H9 (cell line): Measurements from ENCODE around the gene RRP9. TPM values are rescaled to one million over a fixed set of nuclear protein-coding genes. Genes with fewer than 3 reads are reported as not detected.

Source experiments
- DNase-seq: peaks from one replicate; pipeline ENCODE4 v3.0.0-alpha.2; 2017
- H2AFZ ChIP-seq: one replicate; pipeline ENCODE4 v1.6.1; 2013; ENCODE audit warnings: mild to moderate bottlenecking, low read length, control low read depth, moderate library complexity
- H2AK5ac ChIP-seq: 2 replicates; pipeline ENCODE4 v1.6.1; 2013; ENCODE audit warnings: low read length, control low read depth, mixed read lengths; ENCODE audit not compliant: insufficient read length
- H2BK120ac ChIP-seq: one replicate; pipeline ENCODE4 v1.6.1; 2013; ENCODE audit warnings: low read depth, mild to moderate bottlenecking, low read length, control low read depth, inconsistent platforms; ENCODE audit not compliant: poor library complexity, severe bottlenecking
- H2BK12ac ChIP-seq: 2 replicates; pipeline ENCODE4 v1.6.1; 2013; ENCODE audit warnings: low read length, control low read depth, mixed read lengths, low read depth; ENCODE audit not compliant: insufficient read length
- H2BK15ac ChIP-seq: 2 replicates; pipeline ENCODE4 v1.6.1; 2013; ENCODE audit warnings: low read depth, low read length, control low read depth
- H2BK20ac ChIP-seq: one replicate; pipeline ENCODE4 v1.6.1; 2013; ENCODE audit warnings: low read depth, mild to moderate bottlenecking, low read length, control low read depth, inconsistent platforms; ENCODE audit not compliant: poor library complexity, severe bottlenecking
- H2BK5ac ChIP-seq: 2 replicates; pipeline ENCODE4 v1.6.1; 2013; ENCODE audit warnings: low read length, control low read depth, mixed read lengths; ENCODE audit not compliant: insufficient read length
- H3K14ac ChIP-seq: 2 replicates; pipeline ENCODE4 v1.6.1; 2013; ENCODE audit warnings: low read length, control low read depth; ENCODE audit not compliant: insufficient read depth
- H3K18ac ChIP-seq: 2 replicates; pipeline ENCODE4 v1.6.1; 2013; ENCODE audit warnings: low read depth, mild to moderate bottlenecking, mixed read lengths, low read length, control low read depth; ENCODE audit not compliant: insufficient read length
- H3K23ac ChIP-seq: 2 replicates; pipeline ENCODE4 v1.6.1; 2013; ENCODE audit warnings: low read length, control low read depth, mixed read lengths, low read depth; ENCODE audit not compliant: insufficient read length
- H3K23me2 ChIP-seq: 2 replicates; pipeline ENCODE4 v1.6.1; 2013; ENCODE audit warnings: low read depth, mild to moderate bottlenecking, mixed read lengths, low read length, control low read depth; ENCODE audit not compliant: insufficient read length, poor library complexity, severe bottlenecking
- H3K27ac ChIP-seq: 2 replicates; pipeline ENCODE4 v1.5.1; 2013; ENCODE audit warnings: low read length, control low read depth, mixed read lengths, low read depth; ENCODE audit not compliant: insufficient read length
- H3K27me3 ChIP-seq: 2 replicates; pipeline ENCODE4 v1.6.1; 2013; ENCODE audit warnings: low read length, control low read depth, inconsistent platforms; ENCODE audit not compliant: insufficient read depth
- H3K4ac ChIP-seq: 2 replicates; pipeline ENCODE4 v1.6.1; 2013; ENCODE audit warnings: low read depth, mild to moderate bottlenecking, control low read depth, inconsistent platforms, low read length, moderate library complexity
- H3K4me1 ChIP-seq: 2 replicates; pipeline ENCODE4 v1.6.1; 2013; ENCODE audit warnings: low read length, control low read depth, inconsistent platforms; ENCODE audit not compliant: insufficient read depth
- H3K4me2 ChIP-seq: 2 replicates; pipeline ENCODE4 v1.6.1; 2013; ENCODE audit warnings: low read length, control low read depth, mixed read lengths; ENCODE audit not compliant: insufficient read length, insufficient read depth
- H3K56ac ChIP-seq: 2 replicates; pipeline ENCODE4 v1.6.1; 2013; ENCODE audit warnings: low read depth, mild to moderate bottlenecking, mixed read lengths, low read length, control low read depth; ENCODE audit not compliant: insufficient read length
- H3K79me1 ChIP-seq: 2 replicates; pipeline ENCODE4 v1.6.1; 2013; ENCODE audit warnings: low read depth, mild to moderate bottlenecking, moderate library complexity, low read length, control low read depth, inconsistent platforms; ENCODE audit not compliant: insufficient read depth, poor library complexity, severe bottlenecking
- H3K79me2 ChIP-seq: 2 replicates; pipeline ENCODE4 v1.6.1; 2013; ENCODE audit warnings: low read length, control low read depth, inconsistent platforms; ENCODE audit not compliant: insufficient read depth
- H3K9ac ChIP-seq: 2 replicates; pipeline ENCODE4 v1.6.1; 2013; ENCODE audit warnings: low read length, control low read depth, mixed read lengths; ENCODE audit not compliant: insufficient read length; ENCODE audit errors: extremely low read depth
- H3K9me3 ChIP-seq: one replicate; pipeline ENCODE4 v1.6.1; 2013; ENCODE audit warnings: low read depth, low read length, inconsistent platforms; ENCODE audit not compliant: control insufficient read depth
- H3T11ph ChIP-seq: one replicate; pipeline ENCODE4 v1.6.1; 2013; ENCODE audit warnings: mild to moderate bottlenecking, low read length, control low read depth, inconsistent platforms
- H4K20me1 ChIP-seq: one replicate; pipeline ENCODE4 v1.6.1; 2013; ENCODE audit not compliant: control insufficient read depth, insufficient read length, insufficient read depth
- H4K5ac ChIP-seq: 2 replicates; pipeline ENCODE4 v1.6.1; 2013; ENCODE audit warnings: low read depth, mild to moderate bottlenecking, mixed read lengths, low read length, control low read depth; ENCODE audit not compliant: insufficient read length
- H4K8ac ChIP-seq: replicated peaks from 2 replicates; pipeline ENCODE4 v1.6.1; 2013; ENCODE audit warnings: low read length, control low read depth, mixed read lengths, low read depth; ENCODE audit not compliant: insufficient read length
- H4K91ac ChIP-seq: 2 replicates; pipeline ENCODE4 v1.6.1; 2013; ENCODE audit warnings: low read depth, mild to moderate bottlenecking, moderate library complexity, mixed read lengths, low read length, control low read depth; ENCODE audit not compliant: insufficient read length
- H3K27ac Mint-ChIP-seq, 3 experiments: 2 replicates in 2 of 3; 3 replicates in 1 of 3; pipeline ENCODE4 v1.8.0; 2020 to 2021; ENCODE audit warnings: mixed read lengths in 3 of 3, mild to moderate bottlenecking in 1 of 3, moderate library complexity in 1 of 3
- H3K27me3 Mint-ChIP-seq: 2 replicates; pipeline ENCODE4 v1.8.0; 2021; ENCODE audit warnings: low read depth, mild to moderate bottlenecking, moderate library complexity, mixed read lengths
- H3K36me3 Mint-ChIP-seq, 3 experiments: 2 replicates in 2 of 3; 3 replicates in 1 of 3; pipeline ENCODE4 v1.8.0; 2020 to 2021; ENCODE audit warnings: low read depth in 3 of 3, mixed read lengths in 3 of 3; ENCODE audit not compliant: insufficient read depth in 1 of 3
- H3K4me1 Mint-ChIP-seq, 2 experiments: 2 replicates each; pipeline ENCODE4 v1.8.0; 2020; ENCODE audit warnings: mixed read lengths in 2 of 2
- H3K4me3 Mint-ChIP-seq, 2 experiments: 2 replicates in 1 of 2; 3 replicates in 1 of 2; pipeline ENCODE4 v1.8.0; 2020 to 2021; ENCODE audit warnings: mild to moderate bottlenecking in 2 of 2, mixed read lengths in 2 of 2, moderate library complexity in 1 of 2
- H3K9me3 Mint-ChIP-seq, 2 experiments: 2 replicates in 1 of 2; 3 replicates in 1 of 2; pipeline ENCODE4 v1.8.0; 2020; ENCODE audit warnings: mild to moderate bottlenecking in 2 of 2, mixed read lengths in 2 of 2, moderate library complexity in 1 of 2
- WGBS: extraction: QIAGEN DNeasy Blood & Tissue Kit; methylation state at CpG from one replicate; pipeline ENCODE4 v1.1.7; 2013; ENCODE audit warnings: missing lambda C conversion rate, low lambda C conversion rate, mixed read lengths; ENCODE audit not compliant: insufficient read length; ENCODE audit errors: extremely low coverage; 5-methylcytosine and 5-hydroxymethylcytosine counted together
- total RNA-seq: library from RNA; stranded (reverse); gene quantifications from 2 replicates; pipeline ENCODE4 v1.2.1, GENCODE V29; 2021
- TF ChIP-seq, protein P1 (sequence below): fragments of 200-600 bp; sonication (generic); conservative IDR thresholded peaks from 3 replicates; pipeline ENCODE4 v1.8.0; 2021; ENCODE audit warnings: antibody characterized with exemption, mild to moderate bottlenecking

The RRP9 gene
- total RNA-seq, 1 experiment from 2014 or later: 64.0 TPM

DNA sequence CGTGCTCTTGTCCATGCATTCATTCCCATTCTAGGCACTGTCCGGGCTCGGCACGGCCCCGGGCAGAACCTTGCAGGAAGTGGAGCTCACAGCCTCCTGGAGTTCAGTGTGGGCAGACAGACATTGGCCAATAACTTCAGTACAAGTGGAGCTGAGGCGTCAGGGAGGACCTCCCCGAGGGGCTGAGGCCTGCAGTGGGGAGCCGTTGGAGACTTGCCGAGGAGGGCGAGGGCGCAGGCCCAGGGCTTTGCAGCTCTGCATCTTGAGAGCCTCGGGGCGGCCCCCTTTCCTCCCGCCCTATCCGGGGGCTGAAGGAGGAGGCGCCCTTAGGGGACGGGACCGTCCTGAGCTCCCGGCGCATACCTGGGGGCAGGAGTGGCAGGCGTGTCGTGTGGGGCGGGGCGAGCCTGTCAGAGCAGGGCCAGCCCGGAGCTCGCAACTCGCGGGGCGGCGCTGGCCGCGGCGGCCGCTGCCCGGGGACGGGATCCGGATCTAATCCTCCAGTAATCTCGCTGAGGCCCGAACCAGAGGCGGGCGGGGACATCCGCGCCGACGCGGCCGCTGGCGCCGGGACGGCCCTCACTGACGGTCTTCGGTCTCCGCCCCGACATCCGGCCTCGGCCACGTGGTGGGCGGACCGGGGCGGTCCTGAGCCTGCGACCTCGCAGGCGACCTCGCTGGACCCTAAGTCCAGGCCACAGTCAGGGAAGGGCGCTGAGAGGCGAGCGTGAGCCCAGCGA lies 41.3 kb upstream of the RRP9 start, which contains the start of gene ACY1:
TSS of gene ACY1 (plus strand) at position 698 of the 740 bp plus-strand sequence. CDS start 530 bp downstream, outside the sequence.
- peak; percentile 91 for DNase-seq
- Histone ChIP-seq H3K56ac (no peak within 1 kb of the TSS), H4K5ac (peak within 1 kb of the TSS; percentile 36), H4K20me1 (peaks cover 3% of the 10 kb centered on the region), H3K27me3 (no peaks in the 10 kb centered on the region), H3K9me3 (no peaks in the 10 kb centered on the region), H3T11ph (no peak within 1 kb of the TSS), H4K8ac (no peak within 1 kb of the TSS), H3K4me2 (peak within 1 kb of the TSS; percentile 86), H3K4me1 (peaks cover 3% of the 10 kb centered on the region; the same call in 1 of the 2 replicates), H3K27ac (no peak within 1 kb of the TSS), H3K18ac (peak within 1 kb of the TSS; percentile 44), H2BK120ac (no peak within 1 kb of the TSS), H3K23ac (no peak within 1 kb of the TSS), H2BK20ac (no peak within 1 kb of the TSS), H3K4ac (no peak within 1 kb of the TSS), H3K9ac (peak within 1 kb of the TSS; percentile 31), H4K91ac (peak within 1 kb of the TSS; percentile 47), H2BK5ac (no peak within 1 kb of the TSS), H3K79me2 (no peaks in the 10 kb centered on the region), H2AFZ (no peak within 1 kb of the TSS), H2AK5ac (no peak within 1 kb of the TSS), H2BK12ac (no peak within 1 kb of the TSS), H3K23me2 (peaks cover 6% of the 10 kb centered on the region), H3K14ac (peak within 1 kb of the TSS; percentile 77), H2BK15ac (no peak within 1 kb of the TSS), H3K79me1 (no peaks in the 10 kb centered on the region)
- TF ChIP-seq, protein P1, sequence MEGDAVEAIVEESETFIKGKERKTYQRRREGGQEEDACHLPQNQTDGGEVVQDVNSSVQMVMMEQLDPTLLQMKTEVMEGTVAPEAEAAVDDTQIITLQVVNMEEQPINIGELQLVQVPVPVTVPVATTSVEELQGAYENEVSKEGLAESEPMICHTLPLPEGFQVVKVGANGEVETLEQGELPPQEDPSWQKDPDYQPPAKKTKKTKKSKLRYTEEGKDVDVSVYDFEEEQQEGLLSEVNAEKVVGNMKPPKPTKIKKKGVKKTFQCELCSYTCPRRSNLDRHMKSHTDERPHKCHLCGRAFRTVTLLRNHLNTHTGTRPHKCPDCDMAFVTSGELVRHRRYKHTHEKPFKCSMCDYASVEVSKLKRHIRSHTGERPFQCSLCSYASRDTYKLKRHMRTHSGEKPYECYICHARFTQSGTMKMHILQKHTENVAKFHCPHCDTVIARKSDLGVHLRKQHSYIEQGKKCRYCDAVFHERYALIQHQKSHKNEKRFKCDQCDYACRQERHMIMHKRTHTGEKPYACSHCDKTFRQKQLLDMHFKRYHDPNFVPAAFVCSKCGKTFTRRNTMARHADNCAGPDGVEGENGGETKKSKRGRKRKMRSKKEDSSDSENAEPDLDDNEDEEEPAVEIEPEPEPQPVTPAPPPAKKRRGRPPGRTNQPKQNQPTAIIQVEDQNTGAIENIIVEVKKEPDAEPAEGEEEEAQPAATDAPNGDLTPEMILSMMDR: no peak; the same call in 2 of the 3 replicates
- Mint-ChIP-seq H3K27ac (peak within 1 kb of the TSS; percentile 70 to 99 (median 95); a peak in 6 of 7 replicates), H3K4me3 (peak within 1 kb of the TSS; percentile 68 to 88), H3K36me3 (peaks cover 0 to 3% (median 2%) of the 10 kb centered on the region in 3 experiments; a peak in 4 of 7 replicates), H3K4me1 (peaks cover 11 to 22% of the 10 kb centered on the region in 2 experiments), H3K27me3 (peaks cover 1% of the 10 kb centered on the region; the same call in 1 of the 2 replicates), H3K9me3 (peaks cover 0 to 2% of the 10 kb centered on the region in 2 experiments; a peak in 2 of 5 replicates)
- no CpG with 5 or more reads among the region's 68 CpGs for WGBS
